ENCODE results near the gene ARL4C. TPM values are rescaled to one million over a fixed set of nuclear protein-coding genes. Genes with fewer than 3 reads are reported as not detected.

Gene ARL4C, protein sequence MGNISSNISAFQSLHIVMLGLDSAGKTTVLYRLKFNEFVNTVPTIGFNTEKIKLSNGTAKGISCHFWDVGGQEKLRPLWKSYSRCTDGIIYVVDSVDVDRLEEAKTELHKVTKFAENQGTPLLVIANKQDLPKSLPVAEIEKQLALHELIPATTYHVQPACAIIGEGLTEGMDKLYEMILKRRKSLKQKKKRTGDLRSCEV
- 17.4 TPM for total RNA-seq

DNA sequence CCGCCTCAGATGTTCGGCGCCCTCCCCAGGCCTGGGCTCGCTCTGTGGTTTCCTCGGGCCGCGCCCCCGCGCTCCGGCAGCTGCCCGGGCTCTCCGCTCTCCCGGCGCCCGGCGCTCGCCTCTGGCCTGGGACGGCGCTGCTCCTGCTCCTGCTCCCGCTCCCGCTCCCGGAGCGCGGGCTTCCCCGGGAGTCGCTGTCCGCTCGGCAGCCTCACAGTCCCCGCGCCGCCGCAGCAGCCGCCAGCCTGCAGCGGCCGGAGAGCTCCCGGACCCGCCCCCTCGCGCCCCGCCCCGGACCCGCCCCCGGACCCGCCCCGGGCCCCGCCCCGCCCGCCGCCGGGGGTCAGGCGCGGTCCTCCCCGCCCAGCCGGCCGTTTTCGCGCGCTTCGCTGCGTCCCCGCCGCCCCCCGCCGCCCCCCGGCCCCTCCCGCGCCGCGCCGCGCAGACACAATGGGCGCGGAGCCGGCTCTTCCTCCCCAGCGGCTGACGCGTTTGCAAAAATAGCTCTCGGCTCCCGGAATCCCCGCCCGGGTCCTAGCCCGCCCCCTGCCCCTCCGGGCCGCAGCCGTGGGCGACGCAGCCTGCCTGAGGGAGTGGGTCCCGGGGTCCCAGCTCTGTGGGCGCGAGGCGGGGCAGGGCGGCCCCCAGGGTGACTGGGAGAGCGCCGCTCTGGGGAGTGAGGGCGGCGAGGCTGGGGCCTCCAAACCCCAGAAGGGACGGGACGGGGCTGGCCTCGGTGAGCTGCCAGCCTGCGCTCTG is at the start of gene ARL4C:
Gene ARL4C (minus strand): TSS at position 247 of the 759 bp plus-strand sequence. CDS start 495 bp downstream, outside the sequence.
- H3K9me3 ChIP-seq = no peaks in the 10 kb centered on the region
- peaks cover 34% of the 10 kb centered on the region for H3K4me1 ChIP-seq
- peak within 1 kb of the TSS; percentile 91 for H3K27ac ChIP-seq
- TF ChIP-seq POLR2A (IDR thresholded peaks at IDR 0.05) (peak; percentile 33 to 60), POLR2AphosphoS5 (IDR thresholded peaks at IDR 0.05; ENCODE audit: insufficient read depth in 1 of 2, low read depth in 1 of 2) (no peak)
- peak within 1 kb of the TSS; percentile 72 to 76 for H3K4me3 ChIP-seq
- H3K36me3 ChIP-seq = no peaks in the 10 kb centered on the region
- DNase-seq (ENCODE audit: extremely low spot score in 2 of 2) = no peak
- H3K27me3 ChIP-seq = no peaks in the 10 kb centered on the region
- intact Hi-C loops (cut with DNase I) = loop anchor here (10.0 kb wide), 1 partner anchor 212 kb away; no protein-coding TSS in a partner anchor

DNA sequence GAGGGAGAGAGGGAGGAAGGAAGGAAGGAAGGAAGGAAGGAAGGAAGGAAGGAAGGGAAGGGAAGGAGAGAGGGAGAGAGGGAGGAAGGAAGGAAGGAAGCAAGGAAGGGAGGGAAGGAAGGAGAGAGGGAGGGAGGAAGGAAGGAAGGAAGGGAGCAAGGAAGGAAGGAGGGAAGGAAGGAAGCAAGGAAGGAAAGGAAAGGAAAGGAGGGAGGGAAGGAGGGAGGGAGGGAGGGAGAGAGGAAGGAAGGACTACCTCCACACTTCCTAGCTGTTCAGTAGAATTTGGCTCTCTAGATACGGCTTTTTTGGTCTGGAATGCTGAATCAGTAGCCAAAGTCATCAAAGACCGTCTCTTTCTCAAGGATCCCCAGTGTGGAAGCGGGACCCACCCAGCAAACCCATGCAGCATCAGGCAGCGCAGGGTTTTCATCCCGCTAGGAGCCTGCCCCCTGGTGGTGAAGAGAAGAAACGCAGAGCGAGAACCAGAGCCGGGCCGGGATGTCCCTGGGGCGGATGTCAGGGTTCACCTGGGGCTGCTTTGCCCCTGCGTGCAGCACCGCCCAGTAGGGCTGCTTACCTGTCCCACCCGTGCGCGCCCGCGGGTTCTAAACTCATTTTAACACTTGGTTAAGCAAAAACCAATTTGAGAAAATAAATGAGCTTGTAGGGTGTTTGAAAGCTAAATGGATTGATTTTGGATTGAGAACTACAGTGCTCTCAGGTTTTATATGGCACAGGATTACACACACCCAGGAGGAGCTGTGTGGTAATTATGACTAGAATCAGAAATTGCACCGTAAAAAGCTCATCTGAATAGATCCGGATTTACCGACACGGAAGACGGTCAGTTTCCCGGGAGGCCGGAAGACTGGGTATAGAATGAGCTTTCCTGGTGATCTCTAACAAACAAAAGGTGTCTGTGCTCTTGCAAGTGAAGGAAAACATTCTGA is 48.1 kb upstream of the ARL4C start:
- no peaks in the 10 kb centered on the region for H3K36me3 ChIP-seq
- no peak for DNase-seq (ENCODE audit: extremely low spot score in 2 of 2)
- peaks cover 9% of the 10 kb centered on the region for H3K4me1 ChIP-seq
- TF ChIP-seq, protein P1, sequence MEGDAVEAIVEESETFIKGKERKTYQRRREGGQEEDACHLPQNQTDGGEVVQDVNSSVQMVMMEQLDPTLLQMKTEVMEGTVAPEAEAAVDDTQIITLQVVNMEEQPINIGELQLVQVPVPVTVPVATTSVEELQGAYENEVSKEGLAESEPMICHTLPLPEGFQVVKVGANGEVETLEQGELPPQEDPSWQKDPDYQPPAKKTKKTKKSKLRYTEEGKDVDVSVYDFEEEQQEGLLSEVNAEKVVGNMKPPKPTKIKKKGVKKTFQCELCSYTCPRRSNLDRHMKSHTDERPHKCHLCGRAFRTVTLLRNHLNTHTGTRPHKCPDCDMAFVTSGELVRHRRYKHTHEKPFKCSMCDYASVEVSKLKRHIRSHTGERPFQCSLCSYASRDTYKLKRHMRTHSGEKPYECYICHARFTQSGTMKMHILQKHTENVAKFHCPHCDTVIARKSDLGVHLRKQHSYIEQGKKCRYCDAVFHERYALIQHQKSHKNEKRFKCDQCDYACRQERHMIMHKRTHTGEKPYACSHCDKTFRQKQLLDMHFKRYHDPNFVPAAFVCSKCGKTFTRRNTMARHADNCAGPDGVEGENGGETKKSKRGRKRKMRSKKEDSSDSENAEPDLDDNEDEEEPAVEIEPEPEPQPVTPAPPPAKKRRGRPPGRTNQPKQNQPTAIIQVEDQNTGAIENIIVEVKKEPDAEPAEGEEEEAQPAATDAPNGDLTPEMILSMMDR (IDR thresholded peaks at IDR 0.05) = peak; percentile 56 to 82 (median 81)
- no peak for TF ChIP-seq POLR2AphosphoS5 (IDR thresholded peaks at IDR 0.05; ENCODE audit: insufficient read depth in 1 of 2, low read depth in 1 of 2)
- no peak for TF ChIP-seq POLR2A (IDR thresholded peaks at IDR 0.05)
- no peaks in the 10 kb centered on the region for H3K27me3 ChIP-seq
- H3K9me3 ChIP-seq = no peaks in the 10 kb centered on the region
- intact Hi-C loops (cut with DNase I) = loop anchor here (2.0 kb wide), 1 partner anchor 572 kb away; no protein-coding TSS in a partner anchor
- no peak overlapping the region for H3K27ac ChIP-seq
- no peak overlapping the region for H3K4me3 ChIP-seq

DNA sequence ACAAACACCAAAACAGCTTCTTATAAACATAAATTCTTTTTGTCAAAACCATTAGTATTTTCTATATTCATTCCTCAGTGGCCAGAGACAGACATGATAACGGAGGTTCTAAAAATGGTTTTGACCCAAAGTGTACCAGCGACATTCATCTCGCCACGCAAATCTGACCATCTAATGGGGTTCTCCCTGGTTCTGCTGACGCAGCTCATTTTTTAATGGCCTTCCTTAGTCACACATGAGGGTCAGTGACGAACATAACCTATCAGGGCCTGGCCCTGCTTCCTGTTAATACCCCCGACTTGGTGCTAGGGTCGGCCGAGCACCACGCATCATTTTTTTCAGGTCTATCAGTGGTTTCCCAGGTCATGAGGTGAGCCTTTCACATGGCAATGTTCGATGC is 45.9 kb upstream of the ARL4C start:
- H3K36me3 ChIP-seq = no peaks in the 10 kb centered on the region
- H3K4me1 ChIP-seq = no peaks in the 10 kb centered on the region
- no peaks in the 10 kb centered on the region for H3K9me3 ChIP-seq
- TF ChIP-seq POLR2A (IDR thresholded peaks at IDR 0.05) (no peak), POLR2AphosphoS5 (IDR thresholded peaks at IDR 0.05; ENCODE audit: insufficient read depth in 1 of 2, low read depth in 1 of 2) (no peak)
- TF ChIP-seq, protein P1 (IDR thresholded peaks at IDR 0.05) = no peak
- no peaks in the 10 kb centered on the region for H3K27me3 ChIP-seq
- intact Hi-C loops (cut with DNase I) = no loop called here
- H3K4me3 ChIP-seq = no peak overlapping the region
- no peak for DNase-seq (ENCODE audit: extremely low spot score in 2 of 2)
- H3K27ac ChIP-seq = no peak overlapping the region

DNA sequence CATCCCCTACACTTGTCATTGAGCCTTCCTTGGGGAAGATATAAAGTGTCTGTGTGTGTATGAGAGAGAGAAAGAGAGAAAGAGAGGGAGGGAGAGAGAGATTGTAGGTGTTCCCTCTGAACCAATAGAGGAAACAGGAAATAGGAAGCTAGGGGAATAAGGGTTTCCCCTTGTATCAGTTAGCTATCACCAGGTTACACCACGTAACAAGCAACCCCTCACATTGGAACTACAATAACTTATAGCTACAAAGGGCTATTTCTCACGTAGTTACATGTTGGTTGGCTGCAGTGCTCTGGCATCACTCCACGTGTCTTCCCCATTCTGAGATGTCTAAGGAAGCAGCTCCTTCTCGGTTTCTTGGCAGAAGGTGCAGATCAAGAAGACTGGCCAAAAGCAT is 41.0 kb upstream of the ARL4C start:
- H3K36me3 ChIP-seq = no peaks in the 10 kb centered on the region
- no peaks in the 10 kb centered on the region for H3K4me1 ChIP-seq
- H3K4me3 ChIP-seq = no peak overlapping the region
- no peak for DNase-seq (ENCODE audit: extremely low spot score in 2 of 2)
- TF ChIP-seq, protein P1 (IDR thresholded peaks at IDR 0.05) = no peak
- TF ChIP-seq POLR2A (IDR thresholded peaks at IDR 0.05) = no peak
- no peak for TF ChIP-seq POLR2AphosphoS5 (IDR thresholded peaks at IDR 0.05; ENCODE audit: insufficient read depth in 1 of 2, low read depth in 1 of 2)
- H3K27ac ChIP-seq = no peak overlapping the region
- intact Hi-C loops (cut with DNase I) = no loop called here
- no peaks in the 10 kb centered on the region for H3K27me3 ChIP-seq
- H3K9me3 ChIP-seq = no peaks in the 10 kb centered on the region
